Measurements from ENCODE around the gene MACF1. TPM values are rescaled to one million over a fixed set of nuclear protein-coding genes. Genes with fewer than 3 reads are reported as not detected.

The MACF1 gene
- total RNA-seq, 3 donors from 2014 or later = 279 to 350 (median 325) TPM

DNA sequence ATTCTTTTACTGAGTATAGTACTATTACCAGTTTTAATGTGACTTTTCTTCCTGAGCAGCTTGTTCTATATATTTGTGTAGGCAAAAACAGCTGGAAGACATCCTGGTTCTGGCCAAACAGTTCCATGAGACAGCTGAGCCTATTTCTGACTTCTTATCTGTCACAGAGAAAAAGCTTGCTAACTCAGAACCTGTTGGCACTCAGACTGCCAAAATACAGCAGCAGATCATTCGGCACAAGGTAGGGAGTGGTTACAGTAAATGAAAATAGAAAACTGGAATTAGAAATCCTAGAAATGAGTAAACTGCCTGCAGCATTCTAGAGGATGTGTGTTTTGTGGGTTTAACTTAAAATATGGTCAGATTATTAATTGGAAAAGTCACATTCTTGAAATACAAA is 222.9 kb downstream of the MACF1 start:
- no peak for DNase-seq (ENCODE audit: low spot score in 2 of 2)
- Histone ChIP-seq H3K4me1 (no peaks in the 10 kb centered on the region), H3K27ac (no peak overlapping the region), H3K27me3 (no peaks in the 10 kb centered on the region), H3K4me3 (no peak overlapping the region), H3K36me3 (peaks cover 9% of the 10 kb centered on the region), H3K9me3 (no peaks in the 10 kb centered on the region)
- intact Hi-C loops (cut with DNase I; ENCODE audit: low total_unique reads) = no loop called here
- TF ChIP-seq, protein P1, sequence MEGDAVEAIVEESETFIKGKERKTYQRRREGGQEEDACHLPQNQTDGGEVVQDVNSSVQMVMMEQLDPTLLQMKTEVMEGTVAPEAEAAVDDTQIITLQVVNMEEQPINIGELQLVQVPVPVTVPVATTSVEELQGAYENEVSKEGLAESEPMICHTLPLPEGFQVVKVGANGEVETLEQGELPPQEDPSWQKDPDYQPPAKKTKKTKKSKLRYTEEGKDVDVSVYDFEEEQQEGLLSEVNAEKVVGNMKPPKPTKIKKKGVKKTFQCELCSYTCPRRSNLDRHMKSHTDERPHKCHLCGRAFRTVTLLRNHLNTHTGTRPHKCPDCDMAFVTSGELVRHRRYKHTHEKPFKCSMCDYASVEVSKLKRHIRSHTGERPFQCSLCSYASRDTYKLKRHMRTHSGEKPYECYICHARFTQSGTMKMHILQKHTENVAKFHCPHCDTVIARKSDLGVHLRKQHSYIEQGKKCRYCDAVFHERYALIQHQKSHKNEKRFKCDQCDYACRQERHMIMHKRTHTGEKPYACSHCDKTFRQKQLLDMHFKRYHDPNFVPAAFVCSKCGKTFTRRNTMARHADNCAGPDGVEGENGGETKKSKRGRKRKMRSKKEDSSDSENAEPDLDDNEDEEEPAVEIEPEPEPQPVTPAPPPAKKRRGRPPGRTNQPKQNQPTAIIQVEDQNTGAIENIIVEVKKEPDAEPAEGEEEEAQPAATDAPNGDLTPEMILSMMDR (IDR thresholded peaks at IDR 0.05) = no peak
- no peak for TF ChIP-seq POLR2A (IDR thresholded peaks at IDR 0.05)
- no peak for TF ChIP-seq POLR2AphosphoS5 (IDR thresholded peaks at IDR 0.05)

DNA sequence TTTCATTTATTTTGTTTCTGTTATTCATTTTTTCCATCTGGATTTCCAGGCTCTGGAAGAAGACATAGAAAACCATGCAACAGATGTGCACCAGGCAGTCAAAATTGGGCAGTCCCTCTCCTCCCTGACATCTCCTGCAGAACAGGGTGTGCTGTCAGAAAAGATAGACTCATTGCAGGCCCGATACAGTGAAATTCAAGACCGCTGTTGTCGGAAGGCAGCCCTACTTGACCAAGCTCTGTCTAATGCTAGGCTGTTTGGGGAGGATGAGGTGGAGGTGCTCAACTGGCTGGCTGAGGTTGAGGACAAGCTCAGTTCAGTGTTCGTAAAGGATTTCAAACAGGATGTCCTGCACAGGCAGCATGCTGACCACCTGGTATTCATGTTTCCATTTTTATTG is 223.4 kb downstream of the MACF1 start:
- H3K36me3 ChIP-seq = peaks cover 5% of the 10 kb centered on the region
- intact Hi-C loops (cut with DNase I; ENCODE audit: low total_unique reads) = no loop called here
- no peaks in the 10 kb centered on the region for H3K4me1 ChIP-seq
- no peaks in the 10 kb centered on the region for H3K27me3 ChIP-seq
- no peak overlapping the region for H3K4me3 ChIP-seq
- TF ChIP-seq POLR2AphosphoS5 (IDR thresholded peaks at IDR 0.05) (no peak), POLR2A (IDR thresholded peaks at IDR 0.05) (no peak)
- TF ChIP-seq, protein P1 (IDR thresholded peaks at IDR 0.05) = no peak
- no peaks in the 10 kb centered on the region for H3K9me3 ChIP-seq
- no peak for DNase-seq (ENCODE audit: low spot score in 2 of 2)
- no peak overlapping the region for H3K27ac ChIP-seq

DNA sequence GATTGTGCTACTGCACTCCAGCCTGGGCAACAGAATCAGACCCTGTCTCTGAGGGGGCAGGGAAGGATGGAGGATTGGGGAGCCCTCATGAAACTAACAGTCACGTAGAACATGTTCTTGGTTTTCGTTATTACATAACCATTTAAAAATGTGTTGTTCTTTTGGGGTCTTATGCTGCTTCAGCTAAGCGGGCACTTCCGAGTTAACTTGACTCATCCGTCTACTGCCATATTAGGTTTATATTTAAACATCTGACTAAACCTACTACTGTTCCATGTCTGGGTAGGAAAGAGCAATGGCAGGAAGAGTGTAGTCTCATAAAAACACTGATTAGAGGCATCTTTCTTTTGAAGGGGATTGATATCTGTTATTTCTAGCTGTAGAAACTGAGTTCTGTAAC is 227.4 kb downstream of the MACF1 start:
- peaks cover 4% of the 10 kb centered on the region for H3K36me3 ChIP-seq

DNA sequence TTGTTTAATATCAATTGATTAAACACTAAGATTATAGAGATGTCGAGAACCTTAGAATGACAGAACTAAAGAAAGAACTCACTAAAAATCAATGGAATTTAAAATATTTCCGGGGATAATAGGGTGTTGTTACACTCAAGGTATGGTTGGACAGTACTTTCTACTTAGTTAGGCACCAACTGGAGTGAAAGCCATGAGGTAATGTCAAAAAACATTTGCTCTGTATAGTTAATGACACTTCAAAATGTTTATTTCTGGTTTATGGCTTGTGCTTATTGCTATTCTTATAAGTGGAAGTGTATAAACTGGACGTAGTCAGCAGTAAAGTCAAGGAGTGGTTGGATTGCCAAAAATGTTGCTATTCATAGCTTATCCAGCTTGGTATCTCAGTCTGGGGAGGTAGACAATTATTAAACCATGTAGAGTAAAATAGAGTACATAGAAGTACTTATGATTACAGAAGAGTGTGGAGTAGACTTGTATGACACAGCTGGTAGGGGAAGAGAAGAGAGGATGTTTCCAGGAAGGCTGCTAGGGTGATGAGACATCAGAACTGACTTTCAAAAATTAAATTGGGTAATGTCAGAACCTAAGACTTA is 230.4 kb downstream of the MACF1 start:
- intact Hi-C loops (cut with DNase I; ENCODE audit: low total_unique reads) = no loop called here
- TF ChIP-seq POLR2A (IDR thresholded peaks at IDR 0.05) (no peak), POLR2AphosphoS5 (IDR thresholded peaks at IDR 0.05) (no peak)
- TF ChIP-seq, protein P1 (IDR thresholded peaks at IDR 0.05) = no peak
- H3K27me3 ChIP-seq = no peaks in the 10 kb centered on the region
- H3K36me3 ChIP-seq = peaks cover 13% of the 10 kb centered on the region
- H3K4me1 ChIP-seq = no peaks in the 10 kb centered on the region
- H3K27ac ChIP-seq = no peak overlapping the region
- DNase-seq (ENCODE audit: low spot score in 2 of 2) = no peak
- no peaks in the 10 kb centered on the region for H3K9me3 ChIP-seq
- H3K4me3 ChIP-seq = no peak overlapping the region

More for the DNA sequence above, 227.4 kb downstream of the MACF1 start:
- no peak overlapping the region for H3K27ac ChIP-seq
- H3K4me1 ChIP-seq = no peaks in the 10 kb centered on the region
- H3K4me3 ChIP-seq = no peak overlapping the region
- TF ChIP-seq POLR2AphosphoS5 (IDR thresholded peaks at IDR 0.05) (no peak), POLR2A (IDR thresholded peaks at IDR 0.05) (no peak)
- TF ChIP-seq, protein P1 (IDR thresholded peaks at IDR 0.05) = no peak
- no peak for DNase-seq (ENCODE audit: low spot score in 2 of 2)
- H3K9me3 ChIP-seq = no peaks in the 10 kb centered on the region
- no peaks in the 10 kb centered on the region for H3K27me3 ChIP-seq
- intact Hi-C loops (cut with DNase I; ENCODE audit: low total_unique reads) = no loop called here

DNA sequence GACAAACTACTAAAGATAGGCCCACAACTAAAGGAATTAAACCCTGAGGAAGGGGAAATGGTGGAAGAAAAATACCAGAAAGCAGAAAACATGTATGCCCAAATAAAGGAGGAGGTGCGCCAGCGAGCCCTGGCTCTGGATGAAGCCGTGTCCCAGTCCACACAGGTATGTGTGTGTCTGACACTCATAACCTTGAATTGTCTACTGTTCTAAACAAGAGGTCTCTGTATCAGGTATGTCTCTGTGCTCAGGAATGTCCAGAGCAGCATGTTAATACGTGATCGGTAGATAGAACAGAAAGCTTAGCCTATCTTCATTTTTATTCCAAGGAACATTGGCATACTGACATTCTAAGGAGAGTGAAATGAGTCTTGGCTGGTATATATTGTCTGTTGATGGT is 231.1 kb downstream of the MACF1 start:
- H3K27ac ChIP-seq = no peak overlapping the region
- peaks cover 13% of the 10 kb centered on the region for H3K36me3 ChIP-seq
- H3K27me3 ChIP-seq = no peaks in the 10 kb centered on the region
- no peaks in the 10 kb centered on the region for H3K4me1 ChIP-seq
- TF ChIP-seq, protein P1 (IDR thresholded peaks at IDR 0.05) = no peak
- no peak for TF ChIP-seq POLR2A (IDR thresholded peaks at IDR 0.05)
- no peak for TF ChIP-seq POLR2AphosphoS5 (IDR thresholded peaks at IDR 0.05)
- H3K4me3 ChIP-seq = no peak overlapping the region
- DNase-seq (ENCODE audit: low spot score in 2 of 2) = no peak
- intact Hi-C loops (cut with DNase I; ENCODE audit: low total_unique reads) = no loop called here
- no peaks in the 10 kb centered on the region for H3K9me3 ChIP-seq

All from breast epithelium (tissue), 4 donors.